ENCODE data around the gene AOPEP.

Gene AOPEP

GRCh38 chr9:95044731-95045508 is 318.4 kb downstream of the AOPEP start:
- TF ChIP-seq, protein P1, sequence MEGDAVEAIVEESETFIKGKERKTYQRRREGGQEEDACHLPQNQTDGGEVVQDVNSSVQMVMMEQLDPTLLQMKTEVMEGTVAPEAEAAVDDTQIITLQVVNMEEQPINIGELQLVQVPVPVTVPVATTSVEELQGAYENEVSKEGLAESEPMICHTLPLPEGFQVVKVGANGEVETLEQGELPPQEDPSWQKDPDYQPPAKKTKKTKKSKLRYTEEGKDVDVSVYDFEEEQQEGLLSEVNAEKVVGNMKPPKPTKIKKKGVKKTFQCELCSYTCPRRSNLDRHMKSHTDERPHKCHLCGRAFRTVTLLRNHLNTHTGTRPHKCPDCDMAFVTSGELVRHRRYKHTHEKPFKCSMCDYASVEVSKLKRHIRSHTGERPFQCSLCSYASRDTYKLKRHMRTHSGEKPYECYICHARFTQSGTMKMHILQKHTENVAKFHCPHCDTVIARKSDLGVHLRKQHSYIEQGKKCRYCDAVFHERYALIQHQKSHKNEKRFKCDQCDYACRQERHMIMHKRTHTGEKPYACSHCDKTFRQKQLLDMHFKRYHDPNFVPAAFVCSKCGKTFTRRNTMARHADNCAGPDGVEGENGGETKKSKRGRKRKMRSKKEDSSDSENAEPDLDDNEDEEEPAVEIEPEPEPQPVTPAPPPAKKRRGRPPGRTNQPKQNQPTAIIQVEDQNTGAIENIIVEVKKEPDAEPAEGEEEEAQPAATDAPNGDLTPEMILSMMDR (IDR thresholded peaks at IDR 0.05; ENCODE audit: extremely low read depth, insufficient read depth, missing control alignments) = no peak
- in situ Hi-C loops (cut with MboI; ENCODE audit: low pct_unique_long_range_greater_than_20kb, low sequenced_read_pairs, unreplicated experiment) = no loop called here
- no peak for DNase-seq (ENCODE audit: low spot score)

DNA sequence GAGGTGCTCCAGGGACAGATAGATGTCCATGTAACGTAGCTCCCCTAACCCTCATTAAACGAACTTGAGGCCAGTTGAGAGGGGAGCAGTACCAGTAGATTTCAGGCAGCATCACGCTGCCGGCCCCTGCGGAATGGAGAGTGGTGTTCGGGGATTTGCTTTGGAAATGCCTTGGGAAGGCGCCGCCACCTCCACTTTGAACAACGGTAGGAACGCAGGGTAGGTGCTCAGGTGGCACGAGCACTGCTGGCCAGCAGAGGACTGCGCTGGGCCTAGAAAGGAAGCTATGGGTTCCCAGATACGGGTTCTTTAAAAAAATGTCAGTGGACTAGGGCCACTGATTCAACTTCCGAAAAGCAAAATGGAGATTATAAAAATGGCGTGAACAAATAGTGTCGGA is 319.3 kb downstream of the AOPEP start:
- no peak for DNase-seq (ENCODE audit: low spot score)
- in situ Hi-C loops (cut with MboI; ENCODE audit: low pct_unique_long_range_greater_than_20kb, low sequenced_read_pairs, unreplicated experiment) = no loop called here
- TF ChIP-seq, protein P1 (IDR thresholded peaks at IDR 0.05; ENCODE audit: extremely low read depth, insufficient read depth, missing control alignments) = no peak

DNA sequence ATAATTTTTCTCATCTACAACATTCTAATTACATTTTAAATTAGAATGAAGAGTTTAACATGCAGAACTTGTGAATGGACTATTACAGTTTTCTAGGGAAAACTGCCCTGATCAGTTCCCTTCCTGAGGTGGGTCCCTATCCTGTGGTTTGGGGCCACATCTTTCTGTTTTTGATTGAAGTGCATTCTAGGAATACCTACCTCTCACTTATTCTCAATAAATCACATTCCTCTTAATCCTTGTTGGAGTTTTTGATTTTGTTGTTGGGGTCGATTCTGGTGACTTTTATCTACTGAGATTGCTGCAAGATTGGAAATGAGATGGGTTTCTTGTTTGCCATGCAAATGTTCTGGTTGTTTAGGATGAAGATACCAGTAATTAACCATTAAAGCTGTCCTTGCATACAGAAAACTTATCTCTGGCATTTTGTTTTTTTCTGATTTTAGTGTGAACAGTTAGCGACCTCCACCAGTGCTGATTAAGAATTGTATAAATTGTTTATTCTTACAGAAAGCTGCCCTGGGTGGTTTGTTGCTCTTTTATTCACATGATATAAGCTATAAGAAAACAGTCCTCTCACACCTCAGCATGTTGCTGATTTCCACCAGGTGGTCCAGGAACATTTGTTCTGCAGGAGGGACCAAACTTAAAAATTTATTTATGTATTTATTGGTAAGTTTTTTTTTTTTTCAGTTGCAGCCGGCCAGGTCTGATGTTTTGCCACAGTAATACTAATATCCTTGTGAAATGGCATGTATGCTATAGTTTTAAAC is 321.1 kb downstream of the AOPEP start:
- in situ Hi-C loops (cut with MboI; ENCODE audit: low pct_unique_long_range_greater_than_20kb, low sequenced_read_pairs, unreplicated experiment) = no loop called here
- TF ChIP-seq, protein P1 (IDR thresholded peaks at IDR 0.05; ENCODE audit: extremely low read depth, insufficient read depth, missing control alignments) = no peak
- no peak for DNase-seq (ENCODE audit: low spot score)

- peak; percentile 91 for DNase-seq (ENCODE audit: low spot score)
- in situ Hi-C loops (cut with MboI; ENCODE audit: low pct_unique_long_range_greater_than_20kb, low sequenced_read_pairs, unreplicated experiment) = no loop called here
- TF ChIP-seq, protein P1 (IDR thresholded peaks at IDR 0.05; ENCODE audit: extremely low read depth, insufficient read depth, missing control alignments) = no peak
Measured at GRCh38 chr9:95048225-95049087, 322.0 kb downstream of the AOPEP start.

- DNase-seq (ENCODE audit: low spot score) = no peak
Measured at GRCh38 chr9:95049761-95050160, 323.3 kb downstream of the AOPEP start.

More at GRCh38 chr9:95049761-95050160, 323.3 kb downstream of the AOPEP start:
- in situ Hi-C loops (cut with MboI; ENCODE audit: low pct_unique_long_range_greater_than_20kb, low sequenced_read_pairs, unreplicated experiment) = no loop called here
- TF ChIP-seq, protein P1 (IDR thresholded peaks at IDR 0.05; ENCODE audit: extremely low read depth, insufficient read depth, missing control alignments) = no peak

All from GM13977 (cell line).